ENCODE results near the gene NSUN7.

NSUN7 gene

GRCh38 chr4:40734497-40734896 lies 15.3 kb upstream of the NSUN7 start:
- no peak for DNase-seq (ENCODE audit: low read depth in 2 of 2)

- no peak for DNase-seq (ENCODE audit: low read depth in 2 of 2)
These were observed 12.8 kb upstream of the NSUN7 start for GRCh38 chr4:40736910-40737309.

DNA sequence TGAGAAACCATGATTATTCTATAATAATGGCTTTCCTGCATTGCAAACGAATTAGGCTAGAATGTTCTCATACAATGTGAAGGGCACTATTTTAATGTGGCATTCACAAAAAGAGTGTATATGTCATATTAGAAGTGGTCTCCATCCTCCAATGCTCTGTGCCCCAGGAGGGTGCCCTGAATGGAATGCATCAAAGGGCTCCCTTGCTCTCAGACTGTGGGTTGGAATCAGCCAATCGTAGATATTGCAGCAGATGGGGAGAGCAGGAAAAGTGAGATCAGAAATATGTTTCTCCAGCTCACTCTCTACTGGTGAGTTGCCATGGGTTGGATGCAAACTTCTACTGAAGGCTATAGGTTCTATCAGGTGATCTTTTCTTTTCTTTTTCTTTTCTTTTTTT lies 11.9 kb upstream of the NSUN7 start:
- no peak for DNase-seq (ENCODE audit: low read depth in 2 of 2)

- DNase-seq (ENCODE audit: low read depth in 2 of 2), result no peak
These were observed 10.4 kb upstream of the NSUN7 start for GRCh38 chr4:40739347-40739746.

DNA sequence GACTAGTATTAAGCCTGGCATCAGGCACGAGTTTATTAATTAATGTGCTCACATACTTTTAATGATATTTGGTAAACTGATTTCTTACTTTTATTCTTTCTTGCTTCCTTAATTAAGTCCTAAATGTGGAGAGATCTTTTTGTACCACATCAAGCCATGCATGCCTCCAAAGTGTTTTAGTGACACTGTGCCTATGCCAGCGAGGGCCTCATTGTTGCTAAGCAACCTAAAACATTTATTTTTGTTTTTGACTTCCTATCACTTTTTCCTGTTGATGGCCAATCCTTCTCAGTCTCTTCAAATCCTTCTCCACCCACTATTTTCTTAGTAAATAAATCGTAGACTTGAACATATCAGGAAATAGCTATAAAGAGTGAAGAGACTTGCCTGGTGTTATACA lies 5.5 kb upstream of the NSUN7 start:
- no peak for DNase-seq (ENCODE audit: low read depth in 2 of 2)

DNA sequence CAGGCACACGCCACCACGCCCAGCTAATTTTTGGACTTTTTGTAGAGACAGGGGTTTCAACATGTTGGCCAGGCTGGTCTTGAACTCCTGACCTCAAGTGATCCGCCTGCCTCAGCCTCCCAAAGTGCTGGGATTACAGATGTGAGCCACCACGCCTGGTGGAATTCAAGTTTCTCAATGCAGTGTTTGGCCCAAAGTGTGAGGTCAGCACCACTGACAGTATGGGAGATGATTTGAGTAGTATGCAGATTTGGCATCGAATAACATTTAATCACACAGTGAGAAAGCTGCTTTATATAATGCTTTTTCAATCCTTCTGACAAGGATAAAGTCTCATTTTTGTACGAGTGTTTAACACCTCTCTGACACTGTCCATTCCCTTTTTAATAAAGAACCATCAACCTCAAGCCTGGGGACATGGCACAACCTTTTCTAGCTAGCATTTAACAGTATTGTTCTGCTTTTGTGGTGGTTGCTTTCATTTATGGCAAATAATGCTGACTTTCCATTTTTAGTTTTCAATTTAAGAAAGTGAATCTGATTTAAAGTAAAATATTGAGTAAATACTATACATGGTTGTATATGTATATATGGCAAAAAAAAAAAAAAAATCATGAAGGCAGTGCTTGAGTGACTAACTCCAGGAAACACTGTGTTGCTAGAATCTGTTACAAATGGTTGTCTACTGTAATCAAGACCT lies 4.3 kb upstream of the NSUN7 start:
- no peak for DNase-seq (ENCODE audit: low read depth in 2 of 2)

DNA sequence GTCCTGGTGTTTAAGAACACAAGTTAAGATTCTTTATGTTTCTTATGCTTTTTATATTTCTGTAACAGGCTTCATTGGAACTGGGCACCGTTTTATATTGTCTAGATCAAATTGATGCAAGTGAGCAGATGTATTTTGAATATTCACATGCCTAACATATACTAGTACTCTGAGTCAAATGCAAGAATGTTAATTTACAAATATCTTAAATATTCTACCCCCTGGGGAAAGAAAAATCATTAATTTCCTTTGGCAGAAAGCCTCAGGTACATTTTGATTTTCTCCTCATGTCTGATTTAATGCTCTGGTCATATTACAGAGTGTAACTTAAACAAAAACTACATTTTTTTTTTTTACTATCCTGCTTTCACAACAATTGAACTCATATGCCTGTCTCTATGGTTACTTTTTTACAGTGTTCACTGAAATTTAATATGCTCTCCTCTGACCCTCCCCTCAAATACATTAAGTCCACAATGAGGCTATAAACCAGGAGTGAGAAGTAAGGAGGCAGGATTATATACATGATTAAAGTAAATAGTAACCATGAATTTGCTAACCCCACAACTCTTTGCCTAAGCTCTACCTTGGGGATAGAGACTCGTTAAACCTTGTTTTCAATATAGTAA lies 2.4 kb upstream of the NSUN7 start:
- DNase-seq (ENCODE audit: low read depth in 2 of 2), result no peak

DNA sequence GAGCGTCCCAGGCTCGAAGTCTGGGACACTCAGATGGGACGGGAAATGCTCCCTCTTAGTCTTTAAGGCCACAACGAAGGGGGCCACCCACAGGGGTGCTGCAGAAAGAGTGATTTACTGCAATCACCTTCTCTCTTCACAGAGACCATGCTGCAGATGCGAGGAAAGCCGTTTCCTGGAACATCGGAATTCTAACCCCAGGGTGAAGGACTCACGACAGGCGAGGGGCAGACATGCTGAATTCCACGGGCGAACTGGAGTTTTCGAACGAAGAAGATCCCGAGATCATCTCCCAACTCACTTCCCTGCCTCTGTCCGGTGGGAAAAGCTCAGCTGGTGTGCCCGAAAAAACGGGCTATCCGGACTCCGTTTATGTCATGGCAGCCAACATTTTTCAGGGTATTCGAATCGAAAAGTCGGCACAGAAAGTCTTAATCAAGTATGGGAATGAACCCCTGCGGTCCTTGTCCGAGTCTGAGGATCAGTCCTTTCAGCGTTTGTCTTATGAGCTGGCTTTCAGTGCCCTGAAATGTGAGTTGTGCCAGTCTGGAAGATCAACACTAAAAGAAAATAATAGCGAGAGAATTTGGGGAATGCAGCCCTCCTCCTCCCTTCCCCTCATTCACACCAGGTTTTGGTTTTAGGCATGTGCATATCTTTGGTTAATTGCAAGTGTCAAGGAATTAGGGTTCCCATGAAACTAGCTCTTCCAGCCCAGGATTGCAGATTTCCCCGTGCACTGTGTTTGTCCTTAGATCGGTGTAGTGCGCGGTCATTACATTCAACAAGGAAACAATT lies 905 bp downstream of the NSUN7 start:
- DNase-seq (ENCODE audit: low read depth in 2 of 2), result no peak

GRCh38 chr4:40755616-40756015 lies 5.9 kb downstream of the NSUN7 start:
- DNase-seq (ENCODE audit: low read depth in 2 of 2), result no peak

- peak; percentile 21 to 45 for DNase-seq (ENCODE audit: low read depth in 2 of 2)
These were observed 13.5 kb downstream of the NSUN7 start for GRCh38 chr4:40763228-40763716.

DNA sequence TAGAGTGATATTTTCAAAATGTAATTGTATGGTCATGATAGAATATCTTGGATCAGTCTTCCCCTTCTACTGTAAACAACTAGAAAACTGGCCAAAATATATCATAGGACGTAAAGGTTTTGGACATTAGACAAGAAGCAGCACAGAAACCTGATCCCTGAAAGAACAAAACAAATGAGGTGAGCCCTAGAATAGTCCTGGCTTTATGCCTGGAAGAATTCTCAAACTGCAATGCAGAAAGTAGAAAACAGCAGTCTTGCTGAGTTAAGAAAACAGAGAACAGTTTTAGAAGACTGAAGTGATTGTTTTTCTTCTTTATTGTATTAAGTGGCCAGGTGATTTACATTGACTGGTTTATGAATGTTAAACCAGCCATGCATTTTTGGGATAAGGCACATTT lies 19.5 kb downstream of the NSUN7 start:
- DNase-seq (ENCODE audit: low read depth in 2 of 2), result no peak

GRCh38 chr4:40778090-40778489 lies 28.3 kb downstream of the NSUN7 start:
- no peak for DNase-seq (ENCODE audit: low read depth in 2 of 2)

GRCh38 chr4:40782876-40783275 lies 33.1 kb downstream of the NSUN7 start:
- no peak for DNase-seq (ENCODE audit: low read depth in 2 of 2)

DNA sequence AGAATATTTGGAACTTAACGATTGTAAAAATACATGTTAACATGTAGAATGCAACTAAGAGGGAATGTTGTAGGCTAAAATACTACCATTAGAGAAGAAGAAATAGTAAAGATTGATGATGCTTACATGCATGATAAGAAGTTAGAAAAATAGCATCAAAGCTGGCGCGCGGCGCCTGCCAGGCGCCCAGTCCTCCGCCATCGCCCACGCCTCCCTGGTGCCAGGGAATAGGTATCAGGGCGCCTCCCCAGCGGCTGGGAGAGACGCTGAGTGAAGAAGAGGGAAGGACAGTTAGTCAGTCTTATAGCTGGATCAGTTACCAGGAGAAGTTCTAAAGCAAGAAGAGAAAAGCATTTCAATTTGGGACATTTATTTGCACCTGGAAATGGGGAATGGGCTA lies 36.0 kb downstream of the NSUN7 start:
- DNase-seq (ENCODE audit: low read depth in 2 of 2), result no peak

- no peak for DNase-seq (ENCODE audit: low read depth in 2 of 2)
These were observed 38.6 kb downstream of the NSUN7 start for GRCh38 chr4:40788331-40788730.

DNA sequence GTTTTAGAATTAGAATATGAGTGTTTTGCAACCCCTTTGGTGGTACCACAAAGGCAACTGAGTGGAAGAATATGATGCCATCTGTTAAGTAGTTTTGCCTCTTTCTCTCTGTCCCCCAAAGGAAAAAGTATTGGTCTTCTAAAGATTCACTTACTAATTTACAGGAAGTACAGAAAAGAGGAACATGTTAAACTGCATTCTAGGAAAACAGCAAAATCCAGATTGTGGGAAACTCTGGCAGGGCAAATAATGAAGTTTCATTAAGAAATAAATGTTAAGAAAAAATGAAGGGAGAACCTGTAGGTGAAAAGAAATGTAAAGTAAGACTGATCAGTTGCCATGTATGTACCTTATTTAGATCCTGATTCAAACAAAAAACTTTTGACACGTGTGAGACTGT lies 39.3 kb downstream of the NSUN7 start:
- DNase-seq (ENCODE audit: low read depth in 2 of 2), result no peak

DNA sequence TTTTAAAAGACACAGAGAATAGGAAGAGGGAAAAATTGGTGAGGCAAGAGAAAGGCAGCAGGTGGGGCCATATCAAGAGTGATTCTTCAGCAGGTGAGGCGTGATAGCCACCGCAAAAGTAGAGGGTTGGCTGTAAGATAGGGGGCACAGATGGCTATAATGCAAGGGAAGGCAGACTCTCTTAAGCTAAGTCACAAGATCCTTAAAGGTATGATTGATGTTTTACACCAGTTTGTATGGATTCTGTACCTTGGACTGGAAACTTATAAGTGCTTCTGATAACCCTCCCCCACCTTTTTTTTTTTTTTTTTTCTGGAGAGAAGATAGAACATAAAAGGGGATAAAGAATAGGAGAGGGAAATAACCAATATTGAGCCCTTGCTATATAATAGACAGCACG lies 40.0 kb downstream of the NSUN7 start:
- DNase-seq (ENCODE audit: low read depth in 2 of 2), result no peak

- no peak for DNase-seq (ENCODE audit: low read depth in 2 of 2)
These were observed 50.3 kb downstream of the NSUN7 start for GRCh38 chr4:40800064-40800463.

- no peak for DNase-seq (ENCODE audit: low read depth in 2 of 2)
These were observed 54.8 kb downstream of the NSUN7 start for GRCh38 chr4:40804598-40804997.

- DNase-seq (ENCODE audit: low read depth in 2 of 2), result no peak
These were observed 59.2 kb downstream of the NSUN7 start for GRCh38 chr4:40808926-40809457.

GRCh38 chr4:40811956-40812355 lies 62.2 kb downstream of the NSUN7 start:
- DNase-seq (ENCODE audit: low read depth in 2 of 2), result no peak

GRCh38 chr4:40812386-40812785 lies 62.6 kb downstream of the NSUN7 start:
- no peak for DNase-seq (ENCODE audit: low read depth in 2 of 2)

DNA sequence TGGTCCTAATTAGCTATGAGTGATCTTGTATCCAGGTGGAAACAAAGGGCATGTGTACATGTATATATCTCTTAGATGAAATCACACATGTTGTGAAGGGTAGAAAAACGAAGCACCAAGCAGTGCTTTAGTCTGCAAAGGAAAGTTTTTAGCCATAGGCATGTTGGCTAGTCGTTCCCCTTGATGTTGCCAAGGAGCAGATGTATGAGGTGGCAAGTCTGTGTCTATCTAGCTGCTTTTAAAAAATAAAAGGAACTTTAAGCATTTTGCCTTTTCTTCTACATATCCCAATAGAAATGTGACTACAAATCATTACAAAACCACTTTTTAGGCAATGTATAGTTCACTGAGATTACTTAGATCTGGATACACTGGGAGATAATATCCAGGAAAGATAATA lies 63.1 kb downstream of the NSUN7 start:
- no peak for DNase-seq (ENCODE audit: low read depth in 2 of 2)
